Mesothelial cell of epicardium (in vitro differentiated cells): ENCODE measurements around the gene CSPG4. TPM values are rescaled to one million over a fixed set of nuclear protein-coding genes. Genes with fewer than 3 reads are reported as not detected.
"Not testable (repeated sequence)": the region's sequence is repeated elsewhere in the genome, so short reads cannot be mapped to it uniquely, and the experiment has no call there.

Experiments
- DNase-seq, 2 experiments: peaks; one replicate each; pipeline ENCODE4 v3.0.0; 2021; ENCODE audit warnings: low spot score in 2 of 2; ENCODE audit not compliant: unreplicated experiment in 2 of 2
- H3K27ac Mint-ChIP-seq: 2 replicates; pipeline ENCODE4 v1.8.0; 2021; ENCODE audit warnings: mixed read lengths
- H3K27me3 Mint-ChIP-seq: 2 replicates; pipeline ENCODE4 v1.8.0; 2021; ENCODE audit warnings: low read depth, mixed read lengths
- H3K36me3 Mint-ChIP-seq: 2 replicates; pipeline ENCODE4 v1.8.0; 2021; ENCODE audit warnings: mixed read lengths
- H3K4me1 Mint-ChIP-seq: 2 replicates; pipeline ENCODE4 v1.8.0; 2021; ENCODE audit warnings: mixed read lengths
- H3K4me3 Mint-ChIP-seq: 2 replicates; pipeline ENCODE4 v1.8.0; 2021; ENCODE audit warnings: mild to moderate bottlenecking, moderate library complexity, mixed read lengths
- H3K9me3 Mint-ChIP-seq: 2 replicates; pipeline ENCODE4 v1.8.0; 2021; ENCODE audit warnings: mixed read lengths
- total RNA-seq: library from RNA; stranded (reverse); gene quantifications from 3 replicates; pipeline ENCODE4 v1.2.1, GENCODE V29; 2021
- TF ChIP-seq, protein P1 (sequence below): fragments of 200-600 bp; sonication (generic); IDR thresholded peaks from one replicate; pipeline ENCODE4 v1.5.0; 2021; ENCODE audit warnings: antibody characterized with exemption; ENCODE audit not compliant: unreplicated experiment

CSPG4 gene
- total RNA-seq, 1 donor from 2014 or later = 11.4 TPM

DNA sequence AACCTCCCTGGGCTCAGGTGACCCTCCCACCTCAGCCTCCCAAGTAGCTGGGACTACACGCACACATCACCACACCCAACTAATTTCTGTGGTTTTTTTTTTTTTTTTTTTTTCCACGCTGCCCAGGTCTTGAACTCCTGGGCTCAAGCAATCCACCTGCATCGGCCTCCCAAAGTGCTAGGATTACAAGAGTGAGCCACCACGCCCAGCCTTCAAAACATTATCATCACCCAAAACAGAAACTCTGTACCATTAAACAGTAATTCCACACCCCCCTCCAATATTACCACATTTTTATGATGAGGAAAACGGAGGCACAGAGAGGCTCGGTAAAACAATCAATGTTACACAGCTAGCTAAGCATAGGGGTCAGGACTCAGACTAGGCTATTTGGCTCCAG is 76.6 kb downstream of the CSPG4 start:
- Mint-ChIP-seq H3K4me1 (peaks cover 16% of the 10 kb centered on the region), H3K4me3 (no peak overlapping the region)

DNA sequence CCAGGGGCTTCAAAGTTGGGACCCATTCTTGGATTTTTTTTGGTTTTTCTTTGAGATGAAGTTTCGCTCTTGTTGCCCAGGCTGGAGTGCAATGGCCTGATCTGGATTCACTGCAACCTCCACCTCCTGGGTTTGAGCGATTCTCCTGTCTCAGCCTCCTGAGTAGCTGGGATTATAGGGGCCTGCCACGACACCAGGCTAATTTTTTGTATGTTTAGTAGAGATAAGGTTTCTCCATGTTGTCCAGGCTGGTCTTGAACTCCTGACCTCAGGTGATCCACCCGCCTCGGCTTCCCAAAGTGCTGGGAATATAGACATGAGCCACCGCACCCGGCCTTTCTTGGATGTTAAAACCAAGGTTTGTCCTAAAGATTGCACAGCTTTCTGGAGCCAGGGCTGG is 78.7 kb downstream of the CSPG4 start:
- DNase-seq, H3K9me3 Mint-ChIP-seq, H3K36me3 Mint-ChIP-seq, H3K4me3 Mint-ChIP-seq, H3K27me3 Mint-ChIP-seq, H3K27ac Mint-ChIP-seq: not testable (repeated sequence)
- peaks cover 10% of the 10 kb centered on the region for H3K4me1 Mint-ChIP-seq

More for the DNA sequence above, 76.6 kb downstream of the CSPG4 start:
- Mint-ChIP-seq H3K27ac (no peak overlapping the region), H3K36me3 (no peaks in the 10 kb centered on the region), H3K9me3 (no peaks in the 10 kb centered on the region), H3K27me3 (no peaks in the 10 kb centered on the region)
- no peak for DNase-seq
- TF ChIP-seq, protein P1, sequence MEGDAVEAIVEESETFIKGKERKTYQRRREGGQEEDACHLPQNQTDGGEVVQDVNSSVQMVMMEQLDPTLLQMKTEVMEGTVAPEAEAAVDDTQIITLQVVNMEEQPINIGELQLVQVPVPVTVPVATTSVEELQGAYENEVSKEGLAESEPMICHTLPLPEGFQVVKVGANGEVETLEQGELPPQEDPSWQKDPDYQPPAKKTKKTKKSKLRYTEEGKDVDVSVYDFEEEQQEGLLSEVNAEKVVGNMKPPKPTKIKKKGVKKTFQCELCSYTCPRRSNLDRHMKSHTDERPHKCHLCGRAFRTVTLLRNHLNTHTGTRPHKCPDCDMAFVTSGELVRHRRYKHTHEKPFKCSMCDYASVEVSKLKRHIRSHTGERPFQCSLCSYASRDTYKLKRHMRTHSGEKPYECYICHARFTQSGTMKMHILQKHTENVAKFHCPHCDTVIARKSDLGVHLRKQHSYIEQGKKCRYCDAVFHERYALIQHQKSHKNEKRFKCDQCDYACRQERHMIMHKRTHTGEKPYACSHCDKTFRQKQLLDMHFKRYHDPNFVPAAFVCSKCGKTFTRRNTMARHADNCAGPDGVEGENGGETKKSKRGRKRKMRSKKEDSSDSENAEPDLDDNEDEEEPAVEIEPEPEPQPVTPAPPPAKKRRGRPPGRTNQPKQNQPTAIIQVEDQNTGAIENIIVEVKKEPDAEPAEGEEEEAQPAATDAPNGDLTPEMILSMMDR = no peak

DNA sequence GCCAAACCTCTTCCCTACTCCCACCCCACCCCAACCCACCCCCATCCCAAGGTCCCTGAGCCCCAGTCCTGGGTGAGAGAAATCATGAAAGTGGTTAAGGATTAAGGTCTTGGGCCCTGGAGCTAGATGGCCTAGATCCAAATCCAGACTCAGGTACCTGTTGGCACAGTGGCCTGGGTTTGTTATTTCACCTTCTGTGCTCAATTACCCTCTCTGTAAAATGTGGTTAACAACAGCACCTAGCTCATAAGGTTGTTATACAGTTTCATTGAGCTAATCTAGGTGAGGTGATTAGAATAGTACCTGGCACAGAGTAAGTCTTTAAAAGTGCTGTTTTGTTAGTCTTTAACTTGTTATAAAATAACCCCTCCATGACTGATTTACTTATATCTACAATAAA is 80.7 kb downstream of the CSPG4 start:
- TF ChIP-seq, protein P1 = no peak
- Mint-ChIP-seq H3K4me3 (no peak overlapping the region), H3K27me3 (no peaks in the 10 kb centered on the region), H3K27ac (no peak overlapping the region), H3K36me3 (no peaks in the 10 kb centered on the region), H3K9me3 (no peaks in the 10 kb centered on the region), H3K4me1 (no peaks in the 10 kb centered on the region)
- no peak for DNase-seq

DNA sequence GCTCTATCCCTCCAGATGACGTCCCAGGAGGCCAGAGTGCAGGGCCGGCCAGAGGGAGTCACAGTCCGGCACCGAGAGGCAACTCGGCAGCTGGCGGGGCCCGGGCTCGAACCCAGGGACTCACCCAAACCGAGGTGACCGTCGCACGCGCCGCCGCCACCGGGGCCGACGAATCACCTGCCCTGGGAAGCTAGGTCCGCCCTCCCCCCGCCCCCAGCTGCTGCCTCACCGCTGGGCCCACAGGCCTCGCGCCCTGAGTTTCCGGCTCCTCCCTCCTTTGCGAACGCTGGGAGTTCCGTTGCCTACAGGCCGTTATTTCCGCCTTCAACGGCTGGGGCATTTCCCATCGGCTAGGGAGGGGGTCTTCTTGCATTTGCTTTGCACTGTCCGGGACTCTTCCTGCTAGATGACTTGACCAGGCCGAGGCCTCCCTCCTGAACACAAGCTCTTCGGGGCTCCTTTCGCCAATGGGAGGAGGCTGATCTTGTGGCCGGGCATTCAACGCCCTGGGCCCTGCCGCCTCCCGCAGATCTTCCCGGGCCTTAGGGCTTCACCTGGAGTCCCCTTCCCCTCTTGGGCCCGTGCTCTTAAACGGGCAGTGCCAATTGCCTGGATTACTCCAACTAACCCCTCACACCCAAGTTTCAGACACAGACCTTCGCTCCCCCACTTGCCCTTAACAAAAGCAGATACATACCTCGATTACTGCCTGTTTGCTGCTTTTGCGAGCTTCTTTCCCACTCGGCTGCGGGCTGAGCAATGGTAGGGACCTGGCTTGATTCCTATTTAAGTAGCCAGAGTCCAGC is 86.9 kb downstream of the CSPG4 start, which contains the start of gene SNUPN:
SNUPN (minus strand) TSS at position 184 of the 806 bp plus-strand sequence. CDS start 4,674 bp downstream, outside the sequence.
- Mint-ChIP-seq H3K27ac (peak within 1 kb of the TSS; percentile 97), H3K4me1 (peaks cover 7% of the 10 kb centered on the region), H3K36me3 (no peaks in the 10 kb centered on the region), H3K9me3 (no peaks in the 10 kb centered on the region), H3K27me3 (no peaks in the 10 kb centered on the region), H3K4me3 (peak within 1 kb of the TSS; percentile 91)
- TF ChIP-seq, protein P1 = no peak
- DNase-seq = peak; percentile 70 to 77

Other genes with a start within 250 kb of the CSPG4 start
- gene PTPN9, start 133.5 kb downstream of the CSPG4 start, total RNA-seq = 32.1 to 36.2 TPM (median 32.1 TPM) in 3 replicates
- 19.4 to 23.5 TPM (median 23.0 TPM) in 3 replicates for gene SNUPN, start 87.1 kb downstream of the CSPG4 start, total RNA-seq
- 38.6 to 43.6 TPM (median 39.0 TPM) in 3 replicates for gene IMP3, start 72.6 kb downstream of the CSPG4 start, total RNA-seq
- gene SNX33, start 64.9 kb downstream of the CSPG4 start, total RNA-seq = 22.1 to 23.3 TPM (median 22.8 TPM) in 3 replicates
- gene UBE2Q2, start 130.6 kb upstream of the CSPG4 start, total RNA-seq = 30.1 to 32.0 TPM (median 31.6 TPM) in 3 replicates
- gene FBXO22, start 191.0 kb upstream of the CSPG4 start, total RNA-seq = 38.1 to 40.6 TPM (median 38.3 TPM) in 3 replicates